ENCODE results near the gene COL4A2.

Gene COL4A2

GRCh38 chr13:110533771-110534670 lies 226.9 kb downstream of the COL4A2 start:
- no peak for DNase-seq (ENCODE audit: low read depth, low spot score)

- no peak for DNase-seq (ENCODE audit: low read depth, low spot score)
Observed at GRCh38 chr13:110535526-110535925, 228.4 kb downstream of the COL4A2 start.

- no peak for DNase-seq (ENCODE audit: low read depth, low spot score)
Observed at GRCh38 chr13:110536006-110536693, 229.1 kb downstream of the COL4A2 start.

- DNase-seq (ENCODE audit: low read depth, low spot score) = no peak
Observed at GRCh38 chr13:110538632-110539031, 231.5 kb downstream of the COL4A2 start.

- DNase-seq (ENCODE audit: low read depth, low spot score) = no peak
Observed at GRCh38 chr13:110539894-110540293, 232.8 kb downstream of the COL4A2 start.

GRCh38 chr13:110540871-110541525 lies 233.9 kb downstream of the COL4A2 start:
- DNase-seq (ENCODE audit: low read depth, low spot score) = no peak

- no peak for DNase-seq (ENCODE audit: low read depth, low spot score)
Observed at GRCh38 chr13:110541526-110541920, 234.4 kb downstream of the COL4A2 start.

GRCh38 chr13:110542169-110542796 lies 235.2 kb downstream of the COL4A2 start:
- DNase-seq (ENCODE audit: low read depth, low spot score) = no peak

- DNase-seq (ENCODE audit: low read depth, low spot score) = no peak
Observed at GRCh38 chr13:110546378-110546777, 239.3 kb downstream of the COL4A2 start.

- DNase-seq (ENCODE audit: low read depth, low spot score) = peak; percentile 88
Observed at GRCh38 chr13:110546926-110547325, 239.8 kb downstream of the COL4A2 start.

- no peak for DNase-seq (ENCODE audit: low read depth, low spot score)
Observed at GRCh38 chr13:110548891-110549794, 242.1 kb downstream of the COL4A2 start.

GRCh38 chr13:110549795-110550160 lies 242.7 kb downstream of the COL4A2 start:
- DNase-seq (ENCODE audit: low read depth, low spot score) = no peak

- no peak for DNase-seq (ENCODE audit: low read depth, low spot score)
Observed at GRCh38 chr13:110551284-110551683, 244.2 kb downstream of the COL4A2 start.

- DNase-seq (ENCODE audit: low read depth, low spot score) = no peak
Observed at GRCh38 chr13:110552767-110553166, 245.7 kb downstream of the COL4A2 start.

GRCh38 chr13:110553417-110553816 lies 246.3 kb downstream of the COL4A2 start:
- DNase-seq (ENCODE audit: low read depth, low spot score) = no peak

- DNase-seq (ENCODE audit: low read depth, low spot score) = no peak
Observed at GRCh38 chr13:110554227-110554836, 247.2 kb downstream of the COL4A2 start.

GRCh38 chr13:110554946-110555345 lies 247.9 kb downstream of the COL4A2 start:
- no peak for DNase-seq (ENCODE audit: low read depth, low spot score)

GRCh38 chr13:110555601-110556223 lies 248.6 kb downstream of the COL4A2 start:
- DNase-seq (ENCODE audit: low read depth, low spot score) = no peak

GRCh38 chr13:110556224-110556606 lies 249.1 kb downstream of the COL4A2 start:
- DNase-seq (ENCODE audit: low read depth, low spot score) = no peak

GRCh38 chr13:110557082-110557481 lies 250.0 kb downstream of the COL4A2 start:
- DNase-seq (ENCODE audit: low read depth, low spot score) = no peak
